ENCODE measurements around the gene MSMP.

The MSMP gene

GRCh38 chr9:35718721-35719511, 35.2 kb downstream of the MSMP start:
- DNase-seq (ENCODE audit: low read depth), result no peak

- no peak for DNase-seq (ENCODE audit: low read depth)
Measured at GRCh38 chr9:35717132-35717870, 36.8 kb downstream of the MSMP start.

GRCh38 chr9:35716230-35716629, 37.8 kb downstream of the MSMP start:
- no peak for DNase-seq (ENCODE audit: low read depth)

- no peak for DNase-seq (ENCODE audit: low read depth)
Measured at GRCh38 chr9:35714579-35715252, 39.4 kb downstream of the MSMP start.

GRCh38 chr9:35714123-35714522, 40.0 kb downstream of the MSMP start:
- DNase-seq (ENCODE audit: low read depth), result no peak

- DNase-seq (ENCODE audit: low read depth), result no peak
Measured at GRCh38 chr9:35713578-35713977, 40.5 kb downstream of the MSMP start.

- DNase-seq (ENCODE audit: low read depth), result no peak
Measured at GRCh38 chr9:35712762-35713400, 41.2 kb downstream of the MSMP start.

GRCh38 chr9:35711501-35712428, 42.3 kb downstream of the MSMP start:
- DNase-seq (ENCODE audit: low read depth), result no peak

- no peak for DNase-seq (ENCODE audit: low read depth)
Measured at GRCh38 chr9:35710818-35711500, 43.1 kb downstream of the MSMP start.

- no peak for DNase-seq (ENCODE audit: low read depth)
Measured at GRCh38 chr9:35708146-35708545, 45.9 kb downstream of the MSMP start.

GRCh38 chr9:35706951-35707350, 47.1 kb downstream of the MSMP start:
- DNase-seq (ENCODE audit: low read depth), result no peak

GRCh38 chr9:35705836-35706430, 48.1 kb downstream of the MSMP start:
- DNase-seq (ENCODE audit: low read depth), result no peak

- no peak for DNase-seq (ENCODE audit: low read depth)
Measured at GRCh38 chr9:35705372-35705771, 48.7 kb downstream of the MSMP start.

GRCh38 chr9:35703906-35704672, 50.0 kb downstream of the MSMP start:
- DNase-seq (ENCODE audit: low read depth), result no peak

All from stromal cell of bone marrow (primary cell).